ENCODE data around the gene LMLN.

The LMLN gene

GRCh38 chr3:197975311-197975710, 15.3 kb downstream of the LMLN start:
- no peak overlapping the region for H3K27ac ChIP-seq (ENCODE audit: low read depth, low read length)
- no peak for TF ChIP-seq EZH2phosphoT487 (IDR thresholded peaks at IDR 0.05; ENCODE audit: borderline replicate concordance, low read length)
- H3K79me2 ChIP-seq (ENCODE audit: control insufficient read depth, low read length) = no peaks in the 10 kb centered on the region
- no peak overlapping the region for H3K4me3 ChIP-seq (ENCODE audit: low read length)
- no peaks in the 10 kb centered on the region for H3K4me1 ChIP-seq (ENCODE audit: control insufficient read depth, low read length)
- no peak overlapping the region for H3K4me2 ChIP-seq (ENCODE audit: low read length)
- H3K27me3 ChIP-seq (ENCODE audit: control insufficient read depth, low read length) = no peaks in the 10 kb centered on the region
- no peaks in the 10 kb centered on the region for H3K9me3 ChIP-seq (ENCODE audit: control insufficient read depth, insufficient read depth, low read length)
- H3K9me2 ChIP-seq (replicated peaks; ENCODE audit: control insufficient read depth, low read length) = no peaks in the 10 kb centered on the region
- no peaks in the 10 kb centered on the region for H3K36me3 ChIP-seq (ENCODE audit: control insufficient read depth, low read length)
- H4K20me1 ChIP-seq (ENCODE audit: control insufficient read depth, insufficient read depth, low read depth, low read length) = no peaks in the 10 kb centered on the region
- no peaks in the 10 kb centered on the region for H3F3A ChIP-seq (ENCODE audit: control insufficient read depth, insufficient read depth)

- TF ChIP-seq CTCF (IDR thresholded peaks at IDR 0.05; ENCODE audit: low read depth, low read length, poor library complexity, severe bottlenecking) (no peak), EZH2phosphoT487 (IDR thresholded peaks at IDR 0.05; ENCODE audit: borderline replicate concordance, low read length) (no peak)
- H3K9me2 ChIP-seq (replicated peaks; ENCODE audit: control insufficient read depth, low read length) = no peaks in the 10 kb centered on the region
- no peaks in the 10 kb centered on the region for H3K79me2 ChIP-seq (ENCODE audit: control insufficient read depth, low read length)
- H3K4me3 ChIP-seq (ENCODE audit: low read length) = no peak overlapping the region
- no peak overlapping the region for H3K27ac ChIP-seq (ENCODE audit: low read depth, low read length)
- peaks cover 3% of the 10 kb centered on the region; the same call in 1 of the 2 replicates for H3K4me1 ChIP-seq (ENCODE audit: control insufficient read depth, low read length)
- no peak overlapping the region for H3K4me2 ChIP-seq (ENCODE audit: low read length)
- no peaks in the 10 kb centered on the region for H3K36me3 ChIP-seq (ENCODE audit: control insufficient read depth, low read length)
- no peaks in the 10 kb centered on the region for H4K20me1 ChIP-seq (ENCODE audit: control insufficient read depth, insufficient read depth, low read depth, low read length)
- no peaks in the 10 kb centered on the region for H3K27me3 ChIP-seq (ENCODE audit: control insufficient read depth, low read length)
- H3F3A ChIP-seq (ENCODE audit: control insufficient read depth, insufficient read depth) = no peaks in the 10 kb centered on the region
- no peaks in the 10 kb centered on the region for H3K9me3 ChIP-seq (ENCODE audit: control insufficient read depth, insufficient read depth, low read length)
Measured at GRCh38 chr3:197983076-197983475, 23.1 kb downstream of the LMLN start.

- H3K27me3 ChIP-seq (ENCODE audit: control insufficient read depth, low read length) = no peaks in the 10 kb centered on the region
- H3K4me2 ChIP-seq (ENCODE audit: low read length) = no peak overlapping the region
- H3K27ac ChIP-seq (ENCODE audit: low read depth, low read length) = no peak overlapping the region
- no peak for TF ChIP-seq CTCF (IDR thresholded peaks at IDR 0.05; ENCODE audit: low read depth, low read length, poor library complexity, severe bottlenecking)
- TF ChIP-seq EZH2phosphoT487 (IDR thresholded peaks at IDR 0.05; ENCODE audit: borderline replicate concordance, low read length) = no peak
- H3K36me3 ChIP-seq (ENCODE audit: control insufficient read depth, low read length) = peaks cover 7% of the 10 kb centered on the region; the same call in 1 of the 2 replicates
- no peak overlapping the region for H3K4me3 ChIP-seq (ENCODE audit: low read length)
- no peaks in the 10 kb centered on the region for H3K9me2 ChIP-seq (replicated peaks; ENCODE audit: control insufficient read depth, low read length)
- H3K9me3 ChIP-seq (ENCODE audit: control insufficient read depth, insufficient read depth, low read length) = no peaks in the 10 kb centered on the region
- H3F3A ChIP-seq (ENCODE audit: control insufficient read depth, insufficient read depth) = no peaks in the 10 kb centered on the region
- H3K79me2 ChIP-seq (ENCODE audit: control insufficient read depth, low read length) = no peaks in the 10 kb centered on the region
- no peaks in the 10 kb centered on the region for H4K20me1 ChIP-seq (ENCODE audit: control insufficient read depth, insufficient read depth, low read depth, low read length)
- H3K4me1 ChIP-seq (ENCODE audit: control insufficient read depth, low read length) = no peaks in the 10 kb centered on the region
Measured at GRCh38 chr3:197989651-197990050, 29.6 kb downstream of the LMLN start.

- Histone ChIP-seq H3K9me3 (ENCODE audit: control insufficient read depth, insufficient read depth, low read length) (no peaks in the 10 kb centered on the region), H3K27me3 (ENCODE audit: control insufficient read depth, low read length) (no peaks in the 10 kb centered on the region), H3K36me3 (ENCODE audit: control insufficient read depth, low read length) (peaks cover 7% of the 10 kb centered on the region; the same call in 1 of the 2 replicates), H3K4me1 (ENCODE audit: control insufficient read depth, low read length) (no peaks in the 10 kb centered on the region), H3K4me3 (ENCODE audit: low read length) (no peak overlapping the region), H3K9me2 (replicated peaks; ENCODE audit: control insufficient read depth, low read length) (no peaks in the 10 kb centered on the region), H4K20me1 (ENCODE audit: control insufficient read depth, insufficient read depth, low read depth, low read length) (no peaks in the 10 kb centered on the region), H3K27ac (ENCODE audit: low read depth, low read length) (no peak overlapping the region), H3K4me2 (ENCODE audit: low read length) (no peak overlapping the region), H3K79me2 (ENCODE audit: control insufficient read depth, low read length) (no peaks in the 10 kb centered on the region), H3F3A (ENCODE audit: control insufficient read depth, insufficient read depth) (no peaks in the 10 kb centered on the region)
- no peak for TF ChIP-seq EZH2phosphoT487 (IDR thresholded peaks at IDR 0.05; ENCODE audit: borderline replicate concordance, low read length)
- no peak for TF ChIP-seq CTCF (IDR thresholded peaks at IDR 0.05; ENCODE audit: low read depth, low read length, poor library complexity, severe bottlenecking)
Measured at GRCh38 chr3:197994736-197995135, 34.7 kb downstream of the LMLN start.

All from DOHH2 (cell line).